Measurements from ENCODE around the gene ZNF76.

Gene ZNF76

DNA sequence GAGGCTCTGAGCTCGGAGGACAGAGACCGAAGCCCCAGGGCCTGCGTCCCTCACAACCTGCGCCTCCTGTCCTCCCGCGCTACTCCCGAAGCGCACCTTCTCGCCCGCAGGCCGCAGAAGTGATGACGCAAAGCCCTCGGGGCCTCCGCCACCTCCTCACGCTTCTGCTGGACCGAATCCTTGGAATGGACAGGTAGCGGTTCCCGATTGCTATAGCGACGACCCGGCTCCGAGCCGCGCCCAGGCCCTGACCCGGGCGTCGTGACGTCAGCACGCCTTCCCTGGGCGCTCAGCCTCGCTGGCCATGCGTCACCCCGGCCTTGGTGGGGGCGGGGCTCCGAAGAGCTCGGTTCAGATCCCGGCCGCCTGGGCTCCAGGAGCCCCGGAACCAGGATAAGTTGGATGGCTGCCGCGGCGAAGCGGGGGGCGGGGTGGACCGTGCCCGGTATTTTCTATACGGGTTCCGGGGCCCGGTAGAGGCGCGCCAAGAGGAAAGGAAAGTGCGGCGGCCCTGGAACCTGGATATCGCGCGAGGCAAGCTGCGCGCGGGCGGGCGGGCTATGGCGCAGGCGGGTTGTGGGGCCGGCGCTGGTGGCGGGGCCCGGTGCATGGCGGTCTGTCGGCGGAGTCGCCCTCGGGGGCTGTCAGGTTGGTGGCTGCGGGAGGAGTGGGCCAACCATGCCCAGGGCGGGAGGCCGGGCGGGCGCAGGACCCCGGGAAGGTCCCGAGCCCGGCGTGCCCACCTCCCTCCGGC is at the start of gene ZNF76:
Gene ZNF76, plus strand, starts transcription at position 542 of the 754 bp plus-strand sequence. CDS start 21,417 bp downstream, outside the sequence.
- DNase-seq (ENCODE audit: low spot score): peak; percentile 91

DNA sequence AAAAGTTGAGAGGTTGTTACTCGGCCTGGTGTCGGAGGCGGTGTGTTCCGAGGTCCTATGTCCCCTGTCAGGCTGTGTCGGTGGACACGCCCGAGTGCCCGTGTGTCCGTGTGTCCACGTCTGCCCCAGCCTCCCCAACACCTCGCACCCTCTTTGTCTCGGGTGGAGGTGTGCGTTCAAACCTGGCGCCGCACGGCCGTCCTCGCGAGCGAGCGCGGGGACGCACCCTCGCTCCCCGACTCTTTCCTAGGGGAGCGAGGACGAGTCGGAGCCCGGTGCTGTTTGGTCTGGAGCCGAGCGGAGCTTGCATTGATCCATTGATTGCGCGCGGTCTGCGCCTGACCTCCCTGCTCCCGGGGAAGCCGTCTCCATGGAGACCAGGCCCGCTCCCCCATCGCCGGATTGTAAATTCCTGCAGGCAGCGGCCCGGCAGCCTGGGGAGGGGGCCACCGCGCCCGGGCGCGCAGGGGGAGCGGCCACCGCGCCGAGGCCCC is 46.2 kb upstream of the ZNF76 start:
- no peak for DNase-seq (ENCODE audit: low spot score)

DNA sequence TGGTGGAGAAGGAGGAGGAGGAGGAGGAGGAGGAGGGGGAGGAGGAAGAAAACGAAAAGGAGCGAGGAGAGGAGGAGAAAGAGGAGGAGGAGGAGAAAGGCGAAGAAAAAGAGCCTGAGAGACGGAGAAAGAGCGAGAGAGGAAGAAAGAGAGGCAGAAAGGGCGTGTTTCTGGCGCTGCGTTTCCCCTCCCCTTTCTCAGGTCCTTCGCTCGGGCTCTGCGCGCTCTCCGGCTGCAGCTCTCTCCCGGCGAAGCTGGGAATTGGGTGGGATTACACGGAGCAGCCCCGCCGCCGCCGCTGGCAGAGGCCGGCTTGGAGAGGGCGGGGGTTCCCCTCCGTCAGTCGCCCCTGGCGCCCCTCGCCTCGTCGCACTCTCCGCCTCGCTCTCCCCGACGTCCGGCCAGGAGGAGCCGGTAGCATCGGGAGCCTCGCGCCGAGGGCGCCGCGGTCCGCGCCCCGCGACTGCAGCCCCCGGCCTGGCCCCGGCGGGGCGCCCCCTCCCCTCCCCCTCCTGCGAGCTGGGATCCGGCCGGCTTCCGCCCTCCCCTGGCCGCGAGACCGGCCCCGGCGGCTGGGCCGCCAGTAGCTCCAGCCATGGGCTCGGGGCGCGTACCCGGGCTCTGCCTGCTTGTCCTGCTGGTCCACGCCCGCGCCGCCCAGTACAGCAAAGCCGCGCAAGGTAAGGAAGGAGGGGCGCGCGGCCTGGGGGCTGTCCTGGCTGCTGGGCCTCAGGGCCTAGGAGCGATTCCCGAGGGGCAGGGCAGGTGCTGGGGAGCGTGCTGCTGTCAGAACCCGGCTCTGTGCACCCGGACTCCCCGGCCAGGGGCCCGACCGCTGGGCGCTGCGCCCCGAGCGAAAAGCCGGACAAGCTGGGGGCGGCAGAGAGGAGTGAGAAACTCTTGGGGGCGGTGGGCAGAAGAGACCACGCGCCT is 45.4 kb upstream of the ZNF76 start, which contains the start of gene SCUBE3:
Gene SCUBE3, plus strand, starts transcription at position 133 of the 933 bp plus-strand sequence. Its CDS starts 463 bp downstream, at position 596.
- no peak for DNase-seq (ENCODE audit: low spot score)

DNA sequence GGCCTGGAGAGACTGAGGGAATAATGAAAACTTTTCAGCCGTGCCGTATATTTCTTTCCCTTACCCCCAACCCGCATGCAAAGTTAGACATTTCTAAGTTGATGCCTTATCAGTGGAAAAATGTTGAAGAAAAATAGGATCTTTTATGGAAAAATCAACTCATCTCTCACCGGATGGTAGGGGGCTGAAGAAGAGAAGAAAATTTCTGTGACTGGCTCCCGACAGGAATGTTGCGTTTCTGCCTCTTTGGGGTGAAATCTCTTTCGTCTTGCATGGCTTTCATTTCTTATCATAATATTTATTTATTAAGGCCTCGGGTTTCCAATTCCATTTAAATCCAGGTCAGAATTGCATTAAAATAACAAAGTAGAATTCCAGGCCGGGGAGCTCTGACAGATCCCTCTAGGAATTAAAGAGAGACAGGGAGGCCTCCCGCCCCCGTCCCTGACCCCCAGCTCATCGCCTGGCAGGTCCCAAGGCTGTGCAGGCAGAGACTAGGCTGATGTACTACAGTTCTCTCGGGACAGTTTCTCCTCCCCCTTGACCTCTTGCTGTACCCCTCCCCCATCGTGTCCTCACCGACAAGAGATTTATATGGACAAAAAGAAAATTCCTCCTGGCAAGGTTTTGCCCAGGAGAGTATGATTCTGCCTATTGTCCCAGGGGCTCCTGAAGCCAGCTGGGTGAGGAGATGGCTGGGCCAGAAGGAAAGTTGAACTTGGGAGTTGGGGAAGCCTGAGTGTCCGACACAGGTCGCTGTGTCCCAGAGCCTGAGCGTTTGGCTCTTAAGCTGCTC is 44.5 kb upstream of the ZNF76 start:
- no peak for DNase-seq (ENCODE audit: low spot score)

DNA sequence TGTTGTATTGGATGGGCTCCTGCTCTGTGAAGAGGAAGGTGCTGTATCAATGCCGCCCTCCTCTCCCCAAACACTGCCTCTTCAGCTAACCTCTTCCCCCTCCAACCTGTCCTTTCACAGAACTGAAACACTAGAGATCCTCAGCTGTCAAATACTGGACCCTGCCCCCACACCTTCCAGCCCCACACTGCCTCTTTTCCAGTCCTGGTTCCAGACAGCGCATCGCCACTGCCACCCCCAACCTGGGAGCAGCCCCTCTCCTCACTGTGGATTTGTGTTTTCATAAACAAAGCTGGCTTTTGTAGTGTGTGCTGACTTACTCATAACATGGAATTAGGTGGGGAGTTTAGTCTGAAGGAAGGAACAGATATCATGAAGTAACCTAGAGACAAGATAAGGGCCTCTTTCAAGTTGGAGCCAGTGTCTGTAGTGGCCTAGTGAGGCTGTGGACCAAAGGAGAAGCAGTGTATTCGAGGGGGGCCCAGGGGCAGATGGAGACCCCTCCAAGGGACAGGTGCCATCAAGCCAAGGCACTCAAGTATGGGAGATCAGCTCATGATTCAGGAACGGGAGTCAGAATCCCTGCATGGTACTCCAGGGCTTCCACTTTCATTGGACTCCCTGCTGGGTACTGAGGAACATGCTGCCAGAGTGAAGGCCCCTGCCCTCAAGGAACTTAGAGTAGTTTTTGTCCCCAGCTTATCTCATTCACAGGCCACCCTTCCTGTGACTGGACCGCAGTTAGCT is 43.7 kb upstream of the ZNF76 start:
- no peak for DNase-seq (ENCODE audit: low spot score)

DNA sequence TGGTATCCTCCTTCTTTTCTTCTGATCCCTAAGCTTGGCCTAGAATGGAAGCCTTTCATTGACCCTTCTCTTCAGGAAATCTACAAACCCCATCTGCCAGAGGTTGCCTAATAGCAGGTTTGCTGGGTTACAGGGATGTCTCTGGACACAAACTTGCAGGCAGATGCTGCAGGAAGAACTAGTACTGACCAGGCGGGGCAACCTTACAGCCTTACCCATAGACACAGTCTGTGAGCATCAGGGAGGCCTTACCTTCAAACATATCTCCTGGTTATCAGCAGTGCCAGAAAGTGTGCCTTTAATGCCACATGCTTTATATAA is 43.2 kb upstream of the ZNF76 start:
- DNase-seq (ENCODE audit: low spot score): no peak

DNA sequence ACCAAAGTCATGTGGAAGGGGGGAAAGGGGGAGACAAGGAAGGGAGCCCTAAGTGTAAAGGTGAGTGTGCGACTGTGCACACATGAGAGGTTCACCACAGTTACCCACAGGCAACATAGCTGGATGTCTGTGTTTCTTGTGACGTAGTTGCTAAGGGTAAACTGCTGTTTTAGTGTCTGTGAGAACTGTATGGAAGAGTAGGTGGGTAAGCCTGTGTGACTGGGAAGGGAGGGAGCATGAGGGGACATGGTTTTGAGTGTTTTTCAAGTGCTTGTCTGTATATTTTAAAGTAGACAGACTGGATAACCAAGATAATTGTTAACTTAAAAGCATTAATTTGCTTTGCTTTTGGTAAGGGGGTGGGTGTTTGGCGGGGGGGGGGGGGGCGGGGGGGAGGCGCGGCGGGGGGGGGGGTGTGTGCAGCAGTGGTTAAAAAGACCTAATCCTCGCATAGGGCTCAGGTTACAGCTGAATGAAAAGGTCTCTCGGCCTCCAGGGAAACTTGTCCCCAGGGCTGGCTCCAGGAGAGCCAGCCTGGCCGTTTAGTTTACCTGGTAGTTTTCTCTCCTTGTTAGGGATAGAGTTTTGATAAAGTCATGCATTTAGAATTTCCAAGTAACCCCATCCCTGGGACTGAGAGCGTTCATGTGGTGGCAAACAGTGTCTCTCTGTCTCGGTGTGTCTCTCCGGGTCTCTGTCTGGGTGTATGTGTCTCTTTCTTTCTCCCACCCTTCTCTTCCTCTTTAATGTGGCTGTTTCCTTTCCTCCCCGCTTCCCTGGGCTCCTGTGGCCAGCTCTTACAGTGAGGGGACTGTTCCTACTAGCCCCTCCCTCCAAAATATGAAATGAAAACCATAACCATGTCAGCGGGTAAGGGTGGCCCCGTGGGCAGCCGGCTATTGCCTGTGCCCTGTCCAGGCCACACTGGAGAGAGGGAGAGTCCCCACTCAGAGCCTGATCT is 42.4 kb upstream of the ZNF76 start:
- DNase-seq (ENCODE audit: low spot score): no peak

DNA sequence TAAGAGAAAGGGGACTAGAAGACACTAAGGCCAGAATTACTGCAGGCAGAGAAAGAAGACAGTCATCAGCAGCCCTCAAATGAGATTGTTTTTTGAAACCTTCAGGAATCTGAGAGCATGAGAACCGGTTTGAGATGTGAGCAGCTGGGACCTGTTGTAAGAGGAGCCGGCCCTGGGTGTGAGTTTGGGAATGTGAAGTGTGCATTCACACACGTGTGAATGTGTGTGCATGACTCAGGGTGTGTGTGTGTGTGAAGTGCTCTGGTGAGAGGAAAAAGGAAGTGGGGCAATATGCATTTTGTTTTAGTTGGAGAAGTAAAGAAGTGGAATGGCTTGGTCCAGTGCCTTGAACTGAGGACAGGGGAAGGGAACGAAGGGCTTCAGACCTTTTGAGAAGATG is 41.5 kb upstream of the ZNF76 start:
- DNase-seq (ENCODE audit: low spot score): no peak

DNA sequence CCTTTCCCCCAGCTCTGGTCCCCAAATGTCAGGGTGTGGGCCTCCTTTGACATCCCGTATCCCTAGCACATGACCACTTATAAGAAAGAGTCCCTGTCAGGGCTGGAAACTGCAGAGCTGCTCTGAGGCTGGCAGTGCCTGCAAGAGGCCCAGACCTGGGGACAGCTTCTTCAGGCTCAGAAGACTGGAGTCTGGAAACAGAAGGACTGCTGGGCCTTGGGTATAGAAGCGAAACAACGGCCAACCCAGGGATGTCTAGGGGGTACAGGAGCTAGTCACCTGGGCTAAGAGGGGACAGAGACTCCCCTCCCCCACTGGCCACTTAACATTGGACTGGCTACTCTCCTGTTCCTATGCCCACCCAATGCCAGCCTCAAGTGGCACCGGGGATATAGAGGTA is 41.1 kb upstream of the ZNF76 start:
- no peak for DNase-seq (ENCODE audit: low spot score)

DNA sequence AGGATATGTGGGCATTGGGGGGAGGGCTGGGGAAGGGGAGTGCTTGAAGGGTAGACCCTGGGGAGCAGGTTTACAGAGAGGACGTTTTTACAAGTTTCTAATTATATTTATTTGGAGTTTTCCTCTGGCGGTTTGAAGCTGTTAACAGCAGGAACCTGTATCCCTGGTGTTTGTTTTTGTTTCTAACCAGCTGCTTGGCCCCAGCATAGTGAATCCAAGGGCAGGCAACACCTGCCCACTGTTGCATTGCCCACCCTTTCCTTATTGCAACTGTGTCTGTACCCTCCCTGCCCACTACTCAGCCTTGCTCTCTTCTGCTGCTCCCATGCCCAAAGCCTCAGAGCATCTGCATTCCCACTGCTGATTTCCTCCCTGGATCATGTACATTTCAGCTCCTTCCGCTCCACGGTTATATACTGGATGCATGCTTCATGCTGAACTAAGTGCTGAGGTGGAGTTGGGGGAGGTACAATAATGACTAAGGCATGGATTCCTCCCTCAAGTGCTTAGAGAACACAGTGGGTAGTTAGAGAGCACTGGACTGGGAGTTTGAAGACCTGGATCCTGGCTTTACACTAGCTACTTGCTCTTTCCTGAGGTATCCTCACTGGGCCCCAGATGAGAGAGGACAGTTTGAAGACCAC is 39.7 kb upstream of the ZNF76 start:
- DNase-seq (ENCODE audit: low spot score): no peak

DNA sequence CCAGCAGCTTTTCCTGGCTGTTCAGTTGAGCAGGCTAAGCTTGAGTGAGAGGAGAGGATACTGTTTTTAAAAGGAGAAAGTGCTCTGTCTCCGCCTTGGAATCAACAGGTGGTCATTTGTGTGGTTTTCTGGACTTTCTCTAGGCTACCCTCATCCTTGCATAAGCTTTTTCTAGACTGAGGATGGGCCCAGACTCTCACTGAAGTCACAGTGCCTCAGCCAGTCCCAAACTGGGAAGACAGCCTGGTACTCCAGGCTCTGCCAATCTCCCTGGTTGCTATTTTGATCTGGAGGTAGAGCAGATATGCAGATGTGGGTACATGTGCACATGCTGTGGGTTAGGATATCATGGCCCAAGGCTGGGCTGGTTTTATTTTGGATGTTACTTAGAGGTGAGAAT is 38.8 kb upstream of the ZNF76 start:
- no peak for DNase-seq (ENCODE audit: low spot score)

DNA sequence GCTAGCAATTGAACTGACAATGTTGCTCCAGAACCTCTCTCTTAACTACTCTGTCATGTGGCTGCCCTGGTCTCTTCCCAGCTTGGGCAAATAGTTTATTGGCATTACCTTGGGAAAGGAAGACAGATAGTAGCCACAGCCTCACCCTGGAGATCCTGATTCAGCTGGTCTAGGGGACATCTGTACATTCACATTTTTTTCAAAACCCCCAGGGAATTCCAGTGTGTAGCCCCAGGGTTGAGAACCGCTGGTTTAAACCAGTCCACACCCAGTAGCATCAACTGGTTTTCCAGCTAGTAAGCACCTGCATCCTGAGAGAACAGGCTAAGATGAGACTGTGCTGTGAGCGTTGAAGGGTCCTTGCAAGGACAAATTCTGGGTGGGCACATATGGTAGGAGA is 36.1 kb upstream of the ZNF76 start:
- DNase-seq (ENCODE audit: low spot score): no peak

DNA sequence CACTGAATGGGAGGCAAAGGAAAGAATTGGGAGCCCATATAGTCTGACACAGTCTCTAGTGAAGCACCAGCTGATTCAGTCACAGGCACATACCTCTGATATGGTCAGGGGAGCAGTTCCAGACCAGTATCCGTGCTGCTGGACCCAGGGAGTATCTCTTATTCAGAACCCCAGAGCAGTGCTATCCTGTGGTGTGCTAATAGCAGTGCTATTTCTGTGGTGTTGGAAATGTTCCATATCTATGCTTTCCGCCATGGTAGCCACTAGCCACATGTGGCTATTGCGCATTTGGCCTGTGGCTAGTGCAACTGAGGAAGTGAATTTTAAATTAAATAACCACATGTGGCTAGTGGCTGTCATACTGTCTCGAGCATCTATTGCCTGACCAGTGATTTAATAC is 34.8 kb upstream of the ZNF76 start:
- DNase-seq (ENCODE audit: low spot score): no peak

DNA sequence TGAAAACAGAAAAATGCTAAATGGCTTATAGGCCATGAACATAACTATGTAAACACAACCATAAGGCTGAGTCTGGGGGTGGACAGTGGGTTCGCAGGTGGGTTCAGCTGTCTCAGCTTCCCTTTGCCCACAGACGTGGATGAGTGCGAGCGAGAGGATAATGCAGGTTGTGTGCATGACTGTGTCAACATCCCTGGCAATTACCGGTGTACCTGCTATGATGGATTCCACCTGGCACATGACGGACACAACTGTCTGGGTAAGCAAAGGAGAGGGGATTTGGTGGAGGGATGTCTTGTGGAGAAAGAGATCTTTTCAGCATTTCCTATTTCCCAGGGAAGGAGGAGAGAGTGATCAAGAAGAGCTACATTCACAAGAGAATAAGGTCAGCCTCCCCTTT is 31.1 kb upstream of the ZNF76 start:
- DNase-seq (ENCODE audit: low spot score): no peak

DNA sequence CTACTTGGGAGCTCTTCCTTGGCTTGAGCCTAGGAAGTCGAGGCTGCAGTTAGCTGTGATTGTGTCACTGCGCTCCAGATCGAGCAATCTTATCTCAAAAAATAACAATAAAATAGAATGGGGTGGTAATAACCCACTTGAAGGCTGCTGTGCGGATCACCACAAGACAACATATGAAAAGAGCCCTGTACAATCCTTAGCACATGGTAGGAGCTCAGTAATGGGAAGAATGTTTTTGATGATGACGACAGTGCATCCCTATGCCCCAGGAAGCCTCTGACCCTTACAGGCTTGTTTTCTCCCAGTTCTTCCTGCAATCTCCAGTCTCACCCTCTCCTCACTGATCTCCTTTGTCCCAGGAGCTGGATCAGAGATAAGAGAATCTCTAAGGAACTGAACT is 30.2 kb upstream of the ZNF76 start:
- DNase-seq (ENCODE audit: low spot score): no peak

DNA sequence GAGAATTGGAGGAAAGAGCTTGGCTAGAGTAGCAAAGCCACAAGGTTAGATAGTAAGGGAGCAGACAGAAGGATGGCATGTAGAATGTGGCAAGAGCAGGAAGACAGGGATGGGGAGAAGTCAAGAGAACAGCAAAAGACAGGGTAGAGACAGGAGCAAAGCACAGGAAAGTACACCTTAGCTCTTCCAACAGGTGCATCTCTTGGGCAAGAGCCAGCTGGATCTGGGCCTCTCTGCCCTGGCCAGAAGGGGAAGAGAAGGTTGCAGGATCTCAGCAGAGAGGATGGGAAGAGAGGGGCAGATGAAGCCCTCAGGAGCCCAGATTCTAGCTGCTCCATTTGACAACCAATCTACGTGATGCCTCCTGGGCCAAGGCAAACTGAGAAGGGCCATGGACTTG is 29.0 kb upstream of the ZNF76 start:
- DNase-seq (ENCODE audit: low spot score): no peak

DNA sequence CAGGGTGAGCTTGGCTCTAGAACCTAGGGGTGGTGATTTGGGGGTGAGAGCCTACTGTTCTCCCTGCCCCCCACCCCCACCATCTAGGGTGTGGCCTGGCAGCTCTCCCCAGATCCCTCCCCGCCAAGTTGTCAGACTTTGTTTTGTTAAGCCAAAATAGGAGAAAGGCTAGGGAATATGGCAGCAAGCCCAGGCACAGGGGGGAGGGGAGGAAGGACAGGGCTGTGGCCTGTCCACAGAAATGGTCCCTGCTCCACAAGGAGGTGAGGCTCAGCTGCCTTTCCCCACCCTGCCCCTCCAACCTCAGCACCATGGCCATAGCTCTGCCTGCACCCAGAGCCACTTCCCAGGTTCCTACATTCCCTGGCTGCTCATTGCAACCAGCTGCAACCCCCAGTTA is 28.6 kb upstream of the ZNF76 start:
- no peak for DNase-seq (ENCODE audit: low spot score)

DNA sequence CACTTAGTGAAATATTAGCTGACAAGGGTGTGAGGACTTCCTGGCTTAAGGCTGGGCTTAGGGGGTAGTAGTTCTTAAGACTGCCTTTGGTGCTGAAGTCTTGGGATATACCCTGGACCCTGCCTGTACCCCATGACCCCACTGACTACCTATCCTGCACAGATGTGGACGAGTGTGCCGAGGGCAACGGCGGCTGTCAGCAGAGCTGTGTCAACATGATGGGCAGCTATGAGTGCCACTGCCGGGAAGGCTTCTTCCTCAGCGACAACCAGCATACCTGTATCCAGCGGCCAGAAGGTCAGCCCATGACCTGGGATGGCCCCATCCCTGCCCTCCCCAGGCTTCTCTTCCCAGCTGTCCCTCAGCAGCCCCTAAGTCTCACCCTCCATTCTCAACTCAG is 28.0 kb upstream of the ZNF76 start:
- DNase-seq (ENCODE audit: low spot score): no peak

DNA sequence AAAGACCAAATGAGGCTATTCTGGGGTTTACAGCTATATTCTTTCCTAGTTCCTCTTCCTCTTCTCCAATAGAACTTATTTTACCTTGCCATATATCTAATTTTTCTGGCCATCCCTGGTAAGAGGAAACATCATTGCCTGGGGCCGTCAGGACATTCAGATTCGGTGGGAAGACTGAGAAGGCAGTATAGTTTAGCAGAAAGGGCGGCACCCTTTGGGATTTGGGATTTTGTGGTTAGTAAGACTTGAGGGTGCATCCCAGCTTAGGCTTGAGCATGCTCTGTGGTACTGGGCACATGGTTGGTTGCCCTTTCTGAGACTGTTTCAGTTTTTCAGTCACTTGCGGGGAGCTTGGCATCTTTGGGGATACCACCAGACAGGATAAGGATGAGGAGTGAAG is 24.6 kb upstream of the ZNF76 start:
- DNase-seq (ENCODE audit: low spot score): no peak

DNA sequence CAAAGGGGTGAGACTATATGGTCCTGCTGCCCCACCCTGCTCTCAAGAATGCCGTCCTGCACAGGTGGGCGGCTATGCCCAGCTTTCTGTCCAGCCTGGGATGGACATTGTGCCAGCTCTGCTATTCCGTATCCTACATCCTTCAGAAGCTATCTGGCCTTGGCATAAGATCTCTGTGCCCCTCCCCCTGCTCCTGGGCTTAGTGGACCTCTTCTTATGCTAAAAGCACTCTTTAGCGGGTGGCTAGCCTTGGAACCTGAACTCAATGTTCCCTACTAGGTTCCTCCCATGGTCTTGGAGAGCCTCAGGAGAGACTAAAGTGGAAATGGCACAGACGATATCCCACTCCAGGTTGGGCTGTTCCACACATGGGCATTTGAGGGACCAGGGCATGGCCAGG is 23.3 kb upstream of the ZNF76 start:
- DNase-seq (ENCODE audit: low spot score): no peak

Measured in CD4-positive, alpha-beta T cell treated with Interleukin-2 at 100 ng/mL for 4 hours (primary cell).